ENCODE measurements around the gene SIVA1.
A peak's percentile ranks its signal among the peaks of the same experiment; 100 is the strongest.
"Not testable (repeated sequence)": the region's sequence is repeated elsewhere in the genome, so short reads cannot be mapped to it uniquely, and the experiment has no call there.

The SIVA1 gene

DNA sequence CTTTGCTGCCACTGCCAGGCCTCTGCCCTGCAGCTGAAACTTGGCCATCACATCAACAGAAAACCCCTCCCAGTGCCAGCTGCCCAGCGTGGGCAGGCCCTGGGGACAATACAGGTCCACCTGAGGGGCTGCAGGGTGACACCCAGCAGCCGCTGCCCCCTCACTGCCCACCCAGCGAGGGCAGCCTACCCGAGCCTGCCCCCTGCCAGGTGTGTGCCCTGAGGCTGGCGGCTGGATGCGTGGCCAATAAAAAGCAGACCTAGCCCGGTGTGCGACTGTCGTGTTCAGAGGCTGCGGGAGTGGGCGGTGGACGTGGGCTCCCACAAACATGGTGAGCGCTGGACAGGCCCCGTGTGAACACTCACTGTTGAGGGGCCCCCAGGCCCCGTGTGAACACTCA, 33.6 kb upstream of the SIVA1 start:
- no peak for DNase-seq (ENCODE audit: low read depth in 2 of 2)

DNA sequence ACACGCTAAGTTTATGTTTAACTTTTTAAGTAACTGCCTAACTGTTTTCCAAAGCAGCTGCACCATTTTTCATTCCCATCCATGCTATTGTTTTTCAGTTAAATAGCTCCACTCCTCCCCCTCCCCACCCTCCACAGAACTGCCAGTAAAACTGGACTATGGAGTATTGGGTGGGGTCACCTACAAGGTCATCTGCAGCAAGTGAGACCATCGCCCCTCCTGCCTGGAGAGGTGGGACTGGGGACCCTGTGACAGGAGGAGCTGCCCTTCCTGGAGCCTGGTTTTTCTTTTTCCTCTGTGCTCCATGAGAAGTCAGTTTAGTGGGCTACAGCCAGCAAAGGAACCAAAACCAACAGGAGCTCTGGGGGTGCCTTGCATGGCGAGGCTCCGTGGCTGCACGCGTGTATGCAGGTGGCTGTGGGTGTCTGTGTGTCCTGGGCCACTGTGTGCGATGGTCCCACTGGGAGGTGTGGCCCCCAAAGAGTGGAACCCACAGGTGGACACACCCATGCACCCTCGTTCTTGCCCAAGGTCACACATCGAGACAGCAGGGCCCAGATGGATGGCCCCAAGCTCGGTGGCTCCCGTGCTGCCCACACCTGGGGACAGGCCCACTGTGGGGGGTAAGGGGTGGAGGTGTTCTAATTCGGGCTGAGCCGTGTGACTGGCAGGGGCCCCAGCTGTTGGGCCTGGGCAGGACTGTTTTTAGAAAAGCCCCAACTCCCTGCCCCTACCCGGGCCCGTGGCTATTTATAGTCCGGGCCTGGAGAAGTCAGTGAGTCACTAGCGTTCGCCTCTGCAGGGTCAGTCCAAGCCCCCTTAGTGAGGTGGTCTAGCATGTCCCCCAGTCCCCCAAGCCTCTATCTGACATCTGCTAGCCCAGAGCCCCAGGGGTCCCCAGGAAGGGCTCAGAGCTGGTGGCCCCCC, 31.2 kb upstream of the SIVA1 start:
- no peak for DNase-seq (ENCODE audit: low read depth in 2 of 2)

DNA sequence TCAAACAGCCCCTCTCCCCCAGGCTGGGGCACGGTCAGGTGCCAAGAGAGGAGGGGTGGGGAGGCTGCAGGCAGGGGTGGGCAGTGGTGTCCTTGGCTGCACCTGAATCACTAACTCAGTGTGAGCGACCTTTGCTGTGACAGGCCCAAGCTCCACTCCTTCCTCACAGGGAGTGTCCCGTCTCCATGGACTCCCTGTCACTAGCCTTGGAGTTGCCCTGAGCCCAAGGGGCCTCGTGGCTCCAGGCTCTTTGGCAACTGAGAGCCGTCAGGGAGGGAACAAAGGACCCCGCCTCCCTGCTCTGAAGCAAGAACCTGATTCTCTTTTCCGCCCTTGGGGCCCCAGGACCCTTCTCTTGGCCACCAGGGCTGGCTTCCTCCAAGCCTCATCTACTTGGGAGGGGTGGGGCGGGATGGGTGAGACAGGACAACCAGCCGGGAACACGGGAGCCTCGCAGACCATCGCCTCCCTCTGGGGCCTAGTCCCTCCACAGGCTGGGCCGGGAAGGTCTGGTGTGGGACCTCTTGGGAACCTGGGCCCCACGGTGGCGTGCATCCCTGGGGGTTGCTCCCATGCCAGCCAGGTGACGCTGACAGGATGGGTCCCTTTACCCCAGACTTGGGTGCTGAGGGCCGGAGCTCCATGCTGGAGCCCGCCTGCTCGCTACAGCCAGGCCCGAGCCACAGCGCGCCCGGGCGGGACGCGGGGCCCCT, 29.9 kb upstream of the SIVA1 start:
- DNase-seq (ENCODE audit: low read depth in 2 of 2): no peak

DNA sequence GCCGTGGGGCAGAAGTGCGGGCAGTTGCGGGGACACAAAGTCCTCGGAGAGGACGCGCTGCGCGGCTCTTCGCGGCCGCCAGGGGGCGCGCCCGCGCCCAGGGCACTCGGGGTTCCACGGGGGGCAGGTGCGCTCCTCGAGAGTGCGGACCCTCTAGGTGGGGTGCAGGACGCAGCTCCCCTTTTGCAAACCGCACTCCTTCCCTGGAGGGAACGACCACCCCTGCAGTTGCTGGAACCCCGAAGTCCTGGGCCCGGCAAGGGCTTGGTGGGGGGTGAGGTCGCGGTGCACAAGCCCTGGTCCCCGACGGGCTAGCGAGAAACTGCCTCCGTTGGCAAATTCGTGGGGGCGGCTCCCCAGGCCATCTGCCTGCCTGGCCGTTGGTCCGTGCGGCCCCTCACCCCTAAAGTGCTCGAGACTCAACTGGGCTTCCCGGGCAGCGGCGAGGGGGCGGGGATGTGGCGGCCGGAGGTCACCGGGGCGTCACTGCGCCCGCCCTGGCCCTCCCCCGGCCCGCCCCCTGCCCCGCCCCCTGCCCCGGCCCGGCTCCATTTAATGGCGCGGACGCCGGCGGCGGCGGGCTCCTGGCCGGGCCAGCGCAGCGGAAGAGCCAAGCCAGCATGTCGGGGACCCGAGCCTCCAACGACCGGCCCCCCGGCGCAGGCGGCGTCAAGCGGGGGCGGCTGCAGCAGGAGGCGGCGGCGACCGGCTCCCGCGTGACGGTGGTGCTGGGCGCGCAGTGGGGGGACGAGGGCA, 29.1 kb upstream of the SIVA1 start, which contains the start of gene ADSS1:
Gene ADSS1, plus strand, starts transcription at position 579 of the 756 bp plus-strand sequence. Its CDS starts 42 bp downstream, at position 621.
- peak; percentile 15 to 27 for DNase-seq (ENCODE audit: low read depth in 2 of 2)

DNA sequence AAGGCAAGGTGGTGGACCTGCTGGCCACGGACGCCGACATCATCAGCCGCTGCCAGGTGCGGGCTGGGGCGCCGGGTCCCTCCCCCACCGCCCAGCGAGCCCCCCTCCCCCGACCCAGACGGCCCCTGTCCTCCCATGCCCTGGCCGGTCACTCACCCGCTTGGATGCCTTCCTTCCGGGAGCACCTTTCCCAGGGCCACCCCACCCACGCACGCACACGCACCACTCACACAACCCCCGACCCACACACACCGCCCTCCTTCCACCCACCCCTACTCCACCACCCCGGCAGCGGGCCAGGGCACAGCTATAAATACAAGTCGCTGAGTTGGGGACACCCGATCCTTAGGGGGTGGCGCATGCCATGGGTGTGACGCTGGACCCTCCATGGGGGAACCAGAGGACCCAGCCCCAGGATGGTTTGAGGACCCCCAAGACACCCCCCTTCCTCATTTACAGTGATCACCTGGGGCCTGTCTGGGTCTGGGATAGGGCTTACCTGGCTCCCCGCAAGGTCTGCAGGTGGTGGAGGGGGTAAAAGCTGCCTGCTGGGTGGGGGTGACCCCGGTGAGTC, 28.5 kb upstream of the SIVA1 start:
- DNase-seq (ENCODE audit: low read depth in 2 of 2): no peak

DNA sequence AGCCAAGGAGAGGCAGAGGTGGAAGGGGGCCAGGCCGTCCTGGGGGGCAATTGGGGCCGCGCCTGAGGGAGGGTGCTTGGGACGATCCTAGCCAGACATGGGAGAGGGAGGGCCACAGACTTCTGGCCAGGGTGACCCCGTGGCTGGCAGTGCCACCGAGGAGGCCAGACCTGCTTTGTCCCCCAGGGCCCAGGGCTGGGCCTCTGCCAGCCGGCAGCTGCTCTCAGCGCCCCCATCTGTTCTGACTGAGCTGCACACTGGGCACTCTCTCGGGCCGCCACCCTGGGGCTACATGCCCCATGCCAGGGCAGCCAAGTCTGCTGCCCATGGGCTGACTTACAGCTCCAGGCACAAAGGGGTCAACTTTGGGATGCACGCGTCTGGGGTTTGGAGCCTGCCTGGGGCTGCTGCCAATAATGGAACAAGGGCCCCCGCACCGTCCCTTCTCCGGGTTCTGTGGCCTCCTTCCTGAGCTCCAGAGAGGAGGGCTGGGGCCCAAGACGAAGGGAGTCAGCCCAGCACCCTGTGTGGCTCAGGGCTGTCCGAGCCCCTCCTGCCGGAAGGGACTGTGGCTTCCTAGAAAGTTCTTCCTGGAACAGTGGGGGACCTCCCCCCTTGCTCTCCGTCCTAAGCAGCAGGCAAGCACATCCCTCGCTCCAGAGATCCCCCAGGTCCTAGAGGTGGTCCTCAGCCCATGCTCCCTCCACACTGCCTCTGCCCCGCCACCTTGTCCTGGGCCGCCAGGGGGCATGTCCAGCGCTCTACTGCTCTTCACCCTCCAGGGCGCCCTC, 27.8 kb upstream of the SIVA1 start:
- no peak for DNase-seq (ENCODE audit: low read depth in 2 of 2)

DNA sequence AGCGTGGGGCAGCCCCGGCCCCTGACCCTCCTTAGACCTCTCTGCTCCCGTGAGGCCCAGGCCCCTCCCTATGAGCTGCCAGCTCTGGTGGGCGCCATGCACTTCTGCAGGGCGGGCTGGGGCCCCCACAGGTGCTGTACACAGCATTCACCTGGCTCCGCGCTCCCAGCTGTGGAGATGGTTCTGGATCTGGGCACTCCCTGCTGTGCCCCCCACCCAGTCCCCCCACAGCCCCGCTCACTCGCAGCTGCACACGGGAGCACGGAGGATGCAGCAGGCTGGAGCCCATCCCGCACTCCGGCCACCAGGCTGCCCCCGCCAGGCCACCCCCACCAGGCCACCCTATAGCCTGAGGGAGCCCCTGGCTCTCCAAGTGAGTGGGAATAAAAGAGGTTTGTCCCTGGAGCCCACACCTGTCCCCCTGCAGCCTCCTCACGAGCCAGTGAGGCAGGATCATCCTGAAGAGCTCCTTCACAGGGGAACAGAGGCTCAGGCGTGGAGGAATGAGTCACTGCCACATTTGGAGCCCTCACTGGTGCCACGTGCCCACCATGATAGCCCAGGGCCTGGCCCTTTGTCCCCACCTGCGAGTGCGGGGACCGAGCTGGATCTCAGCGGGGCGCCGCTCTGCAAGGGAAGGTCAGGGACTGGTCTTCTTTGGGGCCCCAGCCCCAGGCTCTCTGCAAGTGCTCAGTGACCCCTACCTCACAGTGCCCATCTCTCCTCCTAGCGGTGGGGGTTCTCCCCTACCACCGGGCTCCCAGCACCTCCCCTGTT, 27.0 kb upstream of the SIVA1 start:
- no peak for DNase-seq (ENCODE audit: low read depth in 2 of 2)

DNA sequence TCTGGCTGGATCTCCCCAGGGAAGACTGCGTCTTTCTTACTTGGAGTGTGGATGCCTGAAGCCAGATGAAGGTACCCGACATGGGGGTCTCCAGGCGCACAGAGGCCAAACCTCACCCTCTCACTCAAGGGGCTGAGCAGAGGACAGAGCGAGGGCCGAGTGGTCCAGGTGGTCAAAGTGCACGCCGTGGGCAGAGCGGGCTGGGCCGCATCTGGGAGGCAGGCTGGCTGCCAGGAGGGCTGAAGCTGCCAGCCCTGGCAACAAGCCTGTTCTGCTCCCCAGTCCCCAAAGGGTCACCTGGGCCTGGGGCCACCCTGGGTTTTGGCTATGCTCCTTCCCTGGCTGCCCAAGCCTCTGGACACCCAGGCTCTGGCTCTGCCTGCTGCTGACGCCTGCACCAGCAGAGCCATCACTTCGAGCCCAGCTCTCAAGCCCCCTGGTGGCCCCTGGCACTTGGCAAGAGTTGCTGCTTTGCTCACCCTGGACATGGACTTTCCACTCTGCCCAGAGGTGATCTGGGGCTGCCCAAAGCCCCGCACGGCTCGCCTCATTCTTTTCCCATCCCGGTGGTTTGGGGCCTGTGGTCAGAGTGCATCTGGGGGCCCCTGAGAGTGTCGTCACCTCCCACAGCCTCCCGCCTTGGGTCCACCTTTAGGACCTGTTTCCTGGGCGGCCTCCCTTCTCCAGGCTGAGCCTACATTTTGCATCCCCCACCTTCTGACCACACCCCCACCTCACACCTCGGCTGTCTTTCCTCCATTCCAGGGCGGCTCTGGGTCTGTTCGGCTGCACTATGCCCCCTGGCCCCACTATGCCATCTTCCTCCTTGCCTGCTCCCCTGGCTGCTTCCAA, 26.1 kb upstream of the SIVA1 start:
- DNase-seq (ENCODE audit: low read depth in 2 of 2): no peak

DNA sequence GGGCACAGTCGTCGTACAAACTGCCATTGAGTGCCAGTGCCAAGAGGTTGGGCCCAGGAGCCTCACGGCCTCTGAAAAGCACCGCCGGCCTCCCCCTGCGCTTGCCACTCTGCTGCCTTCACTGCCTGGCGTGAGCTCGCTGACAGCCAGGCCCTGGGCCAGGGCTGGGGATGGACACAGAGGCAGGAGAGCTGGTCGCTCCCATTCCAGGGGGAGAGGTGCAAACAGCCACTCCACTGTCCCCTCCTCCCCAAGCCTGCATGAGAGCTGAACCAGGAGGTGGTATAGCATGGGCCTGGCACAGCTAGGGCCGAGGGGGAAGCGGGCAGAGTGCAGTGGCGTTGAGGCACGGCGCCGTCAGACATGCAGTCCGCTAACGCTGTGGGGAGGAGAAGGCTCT, 24.3 kb upstream of the SIVA1 start:
- DNase-seq (ENCODE audit: low read depth in 2 of 2): no peak

DNA sequence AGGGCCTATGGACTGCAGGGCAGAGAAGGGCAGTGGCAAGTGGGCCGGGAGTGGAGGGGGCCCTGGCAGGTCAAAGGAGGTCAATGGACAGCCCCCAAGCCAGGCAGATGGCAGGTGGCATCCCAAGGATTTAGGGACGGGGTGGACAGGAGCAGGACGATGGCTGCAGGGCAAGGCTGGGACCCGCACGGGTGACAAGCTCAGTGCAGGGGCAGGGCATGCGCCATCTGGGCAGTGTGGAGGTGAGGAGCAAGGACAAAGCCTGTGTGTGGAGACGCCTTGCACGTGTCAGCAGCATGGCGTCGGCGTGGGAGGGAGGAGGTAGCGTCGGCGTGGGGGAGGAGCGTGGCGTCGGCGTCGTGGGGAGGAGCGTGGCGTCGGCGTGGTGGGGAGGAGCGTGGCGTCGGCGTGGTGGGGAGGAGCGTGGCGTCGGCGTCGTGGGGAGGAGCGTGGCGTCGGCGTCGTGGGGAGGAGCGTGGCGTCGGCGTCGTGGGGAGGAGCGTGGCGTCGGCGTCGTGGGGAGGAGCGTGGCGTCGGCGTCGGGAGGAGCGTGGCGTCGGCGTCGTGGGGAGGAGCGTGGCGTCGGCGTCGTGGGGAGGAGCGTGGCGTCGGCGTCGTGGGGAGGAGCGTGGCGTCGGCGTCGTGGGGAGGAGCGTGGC, 23.6 kb upstream of the SIVA1 start:
- not testable (repeated sequence) for DNase-seq (ENCODE audit: low read depth in 2 of 2)

DNA sequence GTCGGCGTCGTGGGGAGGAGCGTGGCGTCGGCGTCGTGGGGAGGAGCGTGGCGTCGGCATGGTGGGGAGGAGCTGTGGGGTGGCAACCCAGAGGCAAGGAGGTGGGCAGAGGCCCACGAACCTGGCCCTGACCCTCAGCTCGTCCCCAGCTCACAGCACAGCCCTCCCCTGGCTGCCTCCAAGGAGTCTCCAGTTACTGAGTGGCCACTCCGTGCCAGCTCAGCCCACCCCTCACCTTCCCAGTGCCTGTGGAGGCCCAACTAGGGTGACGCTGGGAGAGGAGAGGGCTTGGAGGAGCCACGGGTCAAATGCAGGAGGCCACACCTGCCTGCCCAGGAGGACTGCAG, 23.1 kb upstream of the SIVA1 start:
- DNase-seq (ENCODE audit: low read depth in 2 of 2): no peak

DNA sequence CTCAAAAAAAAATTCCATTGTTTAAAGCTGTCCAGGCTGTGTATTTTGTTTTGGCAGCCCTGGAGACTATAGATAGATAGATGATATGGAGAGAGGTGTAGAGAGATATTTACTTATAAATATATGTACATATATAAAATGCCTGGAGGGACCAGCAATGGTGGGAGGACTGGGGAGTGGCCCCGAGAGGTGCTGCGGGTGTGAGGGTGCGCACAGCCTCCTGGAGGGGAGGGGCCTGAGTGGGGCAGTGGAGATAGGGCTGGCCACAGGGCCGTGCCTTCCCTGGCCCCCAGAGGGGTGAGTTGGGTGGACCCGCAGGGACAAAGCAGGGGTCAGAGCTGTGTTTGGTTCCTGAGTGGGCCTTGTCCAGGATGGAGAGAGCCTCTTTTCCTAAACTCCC, 22.5 kb upstream of the SIVA1 start:
- DNase-seq (ENCODE audit: low read depth in 2 of 2): no peak

DNA sequence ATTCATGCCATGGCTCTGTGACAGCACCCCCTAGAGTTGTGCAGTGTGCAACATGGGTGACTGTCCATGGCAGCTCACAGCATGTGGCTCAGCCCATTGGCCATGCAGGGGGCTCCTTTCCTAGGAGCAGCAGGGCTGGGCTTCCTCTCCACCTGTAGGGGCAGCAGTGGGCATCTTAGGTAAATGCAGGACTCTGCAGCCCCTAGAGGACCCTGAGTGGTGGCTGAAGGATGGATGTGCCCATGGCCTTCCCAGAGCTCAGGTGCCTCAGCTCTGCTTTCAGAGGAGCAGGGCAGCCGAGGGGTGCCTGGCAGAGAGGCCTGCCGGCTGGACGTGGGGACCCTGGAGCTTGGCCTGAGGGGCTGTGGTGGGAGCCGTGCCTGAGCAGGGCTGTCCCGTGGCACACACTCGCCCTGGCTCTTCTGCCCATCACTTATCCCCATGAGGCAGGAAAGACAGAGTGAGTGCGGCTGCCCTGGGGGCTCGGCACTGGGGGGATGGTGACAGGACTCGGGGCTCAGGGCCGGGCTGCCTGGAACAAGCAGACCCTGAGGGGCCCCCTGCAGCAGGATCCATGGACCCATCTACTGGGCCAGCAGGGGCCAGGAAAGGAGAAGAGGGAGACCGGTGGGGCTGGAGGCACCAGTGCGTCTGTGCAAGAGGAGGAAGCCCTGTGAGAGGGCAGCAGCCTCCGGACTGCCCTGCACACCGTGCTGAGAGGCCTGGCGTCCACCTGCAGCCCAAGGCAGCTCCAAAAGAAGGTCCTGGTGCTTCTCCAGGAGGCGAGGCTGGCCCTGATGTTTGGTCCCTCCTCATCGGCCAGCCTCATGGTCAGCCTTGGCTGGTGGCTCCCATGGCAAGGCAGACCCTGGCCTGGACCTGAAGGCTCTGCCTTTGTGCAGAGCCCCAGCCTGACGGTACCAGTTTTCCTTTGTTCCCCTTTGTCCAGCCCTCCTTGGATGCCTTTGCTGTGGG, 21.3 kb upstream of the SIVA1 start:
- no peak for DNase-seq (ENCODE audit: low read depth in 2 of 2)

DNA sequence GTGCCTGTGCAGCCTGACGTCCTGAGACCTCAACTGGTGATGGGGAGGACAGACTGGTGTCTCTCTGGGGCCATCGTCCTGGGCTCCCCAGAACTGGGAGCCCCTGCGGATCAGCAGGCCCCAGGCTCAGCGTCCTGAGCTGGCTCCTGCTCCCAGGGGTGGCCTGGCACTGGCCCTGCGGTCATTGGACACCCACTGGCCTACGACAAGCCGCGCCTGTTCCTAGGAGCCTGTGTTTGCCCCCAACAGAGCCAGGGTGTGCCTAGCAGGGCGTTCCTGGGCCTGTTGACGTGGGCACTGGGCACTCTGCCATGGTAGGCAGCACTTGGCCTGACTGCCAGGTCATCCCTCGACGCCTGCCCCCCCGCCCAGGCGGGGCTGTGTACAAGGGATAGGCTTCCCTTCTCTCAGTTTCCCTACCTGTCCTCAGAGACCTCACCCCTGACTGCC, 20.6 kb upstream of the SIVA1 start:
- DNase-seq (ENCODE audit: low read depth in 2 of 2): no peak

DNA sequence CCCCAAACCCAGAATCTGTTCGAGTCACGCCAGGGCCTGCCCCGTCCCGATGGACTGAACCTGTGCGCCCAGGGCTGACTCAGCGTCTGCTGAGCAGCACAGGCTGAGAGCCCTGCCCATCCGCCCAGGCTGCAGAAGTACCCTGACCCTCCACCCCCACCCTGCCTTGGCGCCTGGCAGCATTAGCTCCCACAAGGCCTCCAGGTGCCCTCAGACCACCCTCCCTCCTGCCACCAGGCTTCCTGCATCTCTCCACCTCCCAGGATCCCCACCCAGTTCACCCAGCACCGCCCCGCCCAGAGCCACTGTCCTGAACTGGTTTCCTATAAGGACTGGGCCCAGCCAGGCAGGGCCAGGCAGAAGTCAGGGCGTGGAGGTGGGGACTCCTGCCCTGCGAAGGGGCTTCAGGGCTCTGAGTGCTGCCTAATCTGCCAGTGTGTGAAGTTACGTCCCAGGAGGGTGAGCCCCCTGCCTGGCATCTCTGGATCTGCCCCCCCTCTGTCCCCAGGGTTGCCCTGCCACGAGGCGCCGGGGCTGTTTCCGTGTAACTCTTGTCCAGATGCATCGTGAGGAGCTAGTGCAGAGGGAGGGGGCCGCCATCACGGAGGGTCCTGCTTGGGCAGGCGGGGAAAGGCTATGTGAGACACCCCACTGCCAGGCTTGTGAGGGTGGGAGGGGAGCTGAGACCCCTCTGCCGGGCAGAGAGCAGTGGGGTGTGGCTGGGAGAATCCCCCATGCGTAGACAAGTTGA, 19.8 kb upstream of the SIVA1 start:
- no peak for DNase-seq (ENCODE audit: low read depth in 2 of 2)

DNA sequence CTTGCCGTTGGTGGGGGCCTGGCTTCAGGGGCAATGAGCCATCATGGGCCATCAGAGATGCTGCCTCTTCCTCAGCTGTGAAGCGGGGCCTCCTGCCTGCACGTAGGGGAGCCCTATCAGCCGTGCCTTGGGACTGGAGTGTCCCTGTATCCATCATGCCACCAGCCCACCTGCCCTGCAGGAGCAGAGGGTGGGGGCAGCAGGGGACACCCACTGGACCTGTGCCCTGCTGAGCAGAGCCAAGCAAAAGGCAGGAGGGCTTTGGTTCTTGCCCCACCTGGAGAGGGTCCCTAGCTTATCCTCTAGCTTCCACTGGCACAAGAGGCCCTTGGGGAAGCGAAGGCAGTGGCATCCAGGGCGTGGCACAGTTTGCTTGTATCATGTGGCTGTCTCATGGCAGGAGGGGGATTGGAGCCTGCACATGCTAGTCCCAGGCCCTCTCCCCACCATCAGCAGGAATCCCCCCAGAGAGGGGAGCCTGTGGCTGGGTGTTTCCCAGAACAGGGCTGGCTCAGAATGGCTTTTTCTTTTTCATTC, 18.8 kb upstream of the SIVA1 start:
- DNase-seq (ENCODE audit: low read depth in 2 of 2): no peak

DNA sequence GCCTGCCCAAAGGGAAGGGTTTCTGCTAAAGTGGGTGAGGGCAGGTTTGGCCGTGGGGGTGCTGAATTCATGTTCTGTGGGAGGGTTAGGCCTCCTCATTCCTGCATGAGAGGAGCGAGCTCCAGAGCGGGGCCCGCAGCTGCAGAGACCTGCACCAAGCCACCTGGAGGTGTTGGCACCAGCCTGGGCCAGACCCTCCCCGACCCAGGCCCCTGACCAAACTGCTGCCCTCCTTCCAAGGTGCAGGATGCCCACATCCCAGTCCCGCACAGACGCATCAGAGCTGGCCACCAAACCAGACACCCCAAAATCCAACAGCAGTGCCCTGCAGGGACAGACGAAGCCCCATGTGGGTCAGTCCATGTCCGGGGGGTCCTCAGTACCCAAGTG, 18.4 kb upstream of the SIVA1 start:
- no peak for DNase-seq (ENCODE audit: low read depth in 2 of 2)
